ENCODE results near the gene PNPLA7. TPM values are rescaled to one million over a fixed set of nuclear protein-coding genes. Genes with fewer than 3 reads are reported as not detected.

The PNPLA7 gene
- total and polyA plus RNA-seq, 10 of the 15 experiments (the other 5 are each of a cell fraction or from before 2014, with no cell fraction given), result 0.04 to 0.85 (median 0.19) TPM; not detected in 1

DNA sequence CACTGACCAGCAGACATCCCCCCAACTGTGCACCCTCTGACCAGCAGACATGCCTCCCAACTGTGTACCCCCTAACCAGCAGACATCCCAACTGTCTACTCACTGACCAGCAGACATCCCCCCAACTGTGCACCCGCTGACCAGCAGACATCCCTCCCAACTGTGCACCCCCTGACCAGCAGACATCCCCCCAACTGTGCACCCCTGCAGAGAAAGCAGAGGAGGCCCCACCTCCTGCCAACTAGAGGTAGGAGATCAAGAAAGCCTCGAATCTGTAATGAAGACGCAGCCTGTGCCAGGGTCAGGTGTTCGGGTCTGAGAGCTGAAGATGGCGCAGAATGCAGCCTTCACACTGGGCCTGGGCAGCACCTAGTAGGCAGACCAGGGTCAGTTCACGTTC lies 61.3 kb downstream of the PNPLA7 start (continued):
- TF ChIP-seq, protein P1, sequence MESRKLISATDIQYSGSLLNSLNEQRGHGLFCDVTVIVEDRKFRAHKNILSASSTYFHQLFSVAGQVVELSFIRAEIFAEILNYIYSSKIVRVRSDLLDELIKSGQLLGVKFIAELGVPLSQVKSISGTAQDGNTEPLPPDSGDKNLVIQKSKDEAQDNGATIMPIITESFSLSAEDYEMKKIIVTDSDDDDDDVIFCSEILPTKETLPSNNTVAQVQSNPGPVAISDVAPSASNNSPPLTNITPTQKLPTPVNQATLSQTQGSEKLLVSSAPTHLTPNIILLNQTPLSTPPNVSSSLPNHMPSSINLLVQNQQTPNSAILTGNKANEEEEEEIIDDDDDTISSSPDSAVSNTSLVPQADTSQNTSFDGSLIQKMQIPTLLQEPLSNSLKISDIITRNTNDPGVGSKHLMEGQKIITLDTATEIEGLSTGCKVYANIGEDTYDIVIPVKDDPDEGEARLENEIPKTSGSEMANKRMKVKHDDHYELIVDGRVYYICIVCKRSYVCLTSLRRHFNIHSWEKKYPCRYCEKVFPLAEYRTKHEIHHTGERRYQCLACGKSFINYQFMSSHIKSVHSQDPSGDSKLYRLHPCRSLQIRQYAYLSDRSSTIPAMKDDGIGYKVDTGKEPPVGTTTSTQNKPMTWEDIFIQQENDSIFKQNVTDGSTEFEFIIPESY (IDR thresholded peaks at IDR 0.05), result no peak
- no peak for TF ChIP-seq HDAC6 (IDR thresholded peaks at IDR 0.05; ENCODE audit: unreplicated experiment)
- TF ChIP-seq, protein P2, sequence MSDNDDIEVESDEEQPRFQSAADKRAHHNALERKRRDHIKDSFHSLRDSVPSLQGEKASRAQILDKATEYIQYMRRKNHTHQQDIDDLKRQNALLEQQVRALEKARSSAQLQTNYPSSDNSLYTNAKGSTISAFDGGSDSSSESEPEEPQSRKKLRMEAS (IDR thresholded peaks at IDR 0.05; ENCODE audit: low read depth, low read length), result no peak

DNA sequence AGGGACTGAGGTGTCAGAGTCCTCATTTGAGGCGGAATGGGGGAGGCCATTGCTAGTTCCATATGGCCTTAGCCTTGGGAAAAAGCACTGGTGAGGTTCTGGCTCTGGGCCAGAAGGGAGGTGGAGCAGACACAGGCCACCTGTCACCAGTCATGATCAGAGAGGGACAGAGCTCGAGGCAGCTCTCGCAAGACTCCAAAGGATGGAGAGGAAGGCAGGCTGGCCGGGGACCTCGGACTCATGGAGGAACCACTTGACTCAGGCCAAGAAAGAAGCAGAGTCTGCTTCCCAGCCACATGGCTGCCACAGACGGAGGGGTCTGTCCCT lies 61.9 kb downstream of the PNPLA7 start:
- H3K4me1 ChIP-seq (ENCODE audit: control insufficient read depth, insufficient read depth, low read length), result no peaks in the 10 kb centered on the region
- ChIA-PET SMC1A (ENCODE audit: uncharacterized antibody, unreplicated experiment) (no interaction called here), CTCF (no interaction called here), POLR2A (no interaction called here), RAD21 (ENCODE audit: unreplicated experiment) (no interaction called here)
- no peak for DNase-seq (ENCODE audit: low read depth, low spot score)
- no peak overlapping the region for H3K4me2 ChIP-seq (ENCODE audit: control insufficient read depth, insufficient read depth)
- H3K27me3 ChIP-seq (replicated peaks in 1 of 2; ENCODE audit: control insufficient read depth in 2 of 2, insufficient read depth in 2 of 2, low read length in 1 of 2), result no peaks in the 10 kb centered on the region
- in situ Hi-C loops (cut with MboI), result no loop called here
- no peaks in the 10 kb centered on the region for H3K9me3 ChIP-seq (replicated peaks; ENCODE audit: control insufficient read depth, insufficient read depth, low read length)
- BruUV-seq (replicated peaks), result no TSS peak
- TF ChIP-seq IRF4 (IDR thresholded peaks at IDR 0.05; ENCODE audit: low read depth, low read length), result no peak
- TF ChIP-seq NRF1 (conservative IDR thresholded peaks at IDR 0.05; ENCODE audit: low read depth, low read length), result no peak
- no peak for TF ChIP-seq GATAD2B (conservative IDR thresholded peaks at IDR 0.05; ENCODE audit: low read depth)
- H3K9ac ChIP-seq (ENCODE audit: control insufficient read depth, insufficient read depth, low read length), result no peak overlapping the region
- no peak for FAIRE-seq
- H4K20me1 ChIP-seq (ENCODE audit: control insufficient read depth, insufficient read depth), result no peaks in the 10 kb centered on the region
- WGBS (ENCODE audit: insufficient coverage, insufficient replicate concordance, low lambda C conversion rate, missing lambda C conversion rate), result 22% methylated on average over 6 of the region's 6 CpGs
- intact Hi-C loops (cut with micrococcal nuclease; ENCODE audit: unreplicated experiment), result no loop called here
- no peak overlapping the region for H3K27ac ChIP-seq (ENCODE audit: control insufficient read depth, insufficient read depth)
- H2AFZ ChIP-seq (ENCODE audit: control insufficient read depth, low read depth, low read length), result no peak overlapping the region
- no peak overlapping the region for H3K4me3 ChIP-seq
- no peaks in the 10 kb centered on the region for H3K79me2 ChIP-seq (ENCODE audit: control insufficient read depth, insufficient read depth, low read length)
- ATAC-seq, result no peak
- H3K36me3 ChIP-seq (ENCODE audit: control insufficient read depth in 2 of 2, insufficient read depth in 2 of 2, low read length in 1 of 2), result no peaks in the 10 kb centered on the region

Data from GM12878 (cell line).